ENCODE data around the gene PPEF1.

PPEF1 gene, protein sequence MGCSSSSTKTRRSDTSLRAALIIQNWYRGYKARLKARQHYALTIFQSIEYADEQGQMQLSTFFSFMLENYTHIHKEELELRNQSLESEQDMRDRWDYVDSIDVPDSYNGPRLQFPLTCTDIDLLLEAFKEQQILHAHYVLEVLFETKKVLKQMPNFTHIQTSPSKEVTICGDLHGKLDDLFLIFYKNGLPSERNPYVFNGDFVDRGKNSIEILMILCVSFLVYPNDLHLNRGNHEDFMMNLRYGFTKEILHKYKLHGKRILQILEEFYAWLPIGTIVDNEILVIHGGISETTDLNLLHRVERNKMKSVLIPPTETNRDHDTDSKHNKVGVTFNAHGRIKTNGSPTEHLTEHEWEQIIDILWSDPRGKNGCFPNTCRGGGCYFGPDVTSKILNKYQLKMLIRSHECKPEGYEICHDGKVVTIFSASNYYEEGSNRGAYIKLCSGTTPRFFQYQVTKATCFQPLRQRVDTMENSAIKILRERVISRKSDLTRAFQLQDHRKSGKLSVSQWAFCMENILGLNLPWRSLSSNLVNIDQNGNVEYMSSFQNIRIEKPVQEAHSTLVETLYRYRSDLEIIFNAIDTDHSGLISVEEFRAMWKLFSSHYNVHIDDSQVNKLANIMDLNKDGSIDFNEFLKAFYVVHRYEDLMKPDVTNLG

DNA sequence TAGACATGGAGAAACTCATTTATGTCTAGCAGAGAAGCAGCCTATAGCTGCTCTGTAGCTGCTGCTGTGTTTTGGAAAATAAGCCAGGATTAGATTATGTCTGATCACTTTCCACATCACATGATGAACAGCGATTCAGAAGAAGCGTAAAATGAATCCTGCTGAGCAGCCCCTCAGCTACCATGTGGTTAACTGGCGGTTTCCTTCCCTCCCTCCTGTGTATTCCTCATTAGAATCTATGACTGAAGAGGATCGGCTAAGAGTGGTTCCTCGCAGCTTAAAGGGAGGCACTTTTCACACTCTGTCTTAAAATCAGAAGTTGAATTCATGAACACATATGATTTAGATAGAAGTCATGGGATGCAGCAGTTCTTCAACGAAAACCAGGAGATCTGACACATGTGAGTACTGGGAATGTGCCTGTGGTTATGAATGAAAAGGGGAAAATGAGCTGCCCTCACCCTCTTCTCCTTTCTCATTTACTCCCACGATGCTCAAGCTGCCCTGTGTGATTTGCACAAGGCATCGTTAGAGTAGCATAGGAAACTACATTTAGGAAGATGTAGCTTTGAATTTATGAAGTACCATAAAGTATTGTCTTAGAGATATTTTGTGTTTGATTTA lies at the start of gene PPEF1:
Gene PPEF1 (plus strand): TSS at position 220 of the 624 bp plus-strand sequence. CDS start 136 bp downstream, at position 356.
- DNase-seq = no peak

DNA sequence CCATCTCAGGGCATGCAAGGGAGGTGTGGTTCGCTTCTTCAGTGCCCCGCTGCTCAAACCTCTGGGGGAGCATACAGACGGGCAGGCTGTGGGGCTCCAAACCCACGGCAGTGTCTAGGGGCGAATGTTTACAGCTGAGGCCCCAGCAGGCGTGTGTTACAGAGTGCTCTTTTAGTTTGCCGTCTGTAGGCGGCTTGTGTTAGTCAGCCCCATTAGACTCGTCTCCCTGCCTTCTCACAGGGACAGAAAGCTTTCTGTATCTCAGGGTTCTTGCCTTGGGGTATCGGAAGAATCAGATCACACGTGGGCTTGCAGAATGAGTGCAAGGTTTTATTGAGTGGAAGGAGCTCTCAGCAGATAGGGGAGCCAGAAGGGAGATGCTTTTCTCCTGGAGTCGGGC lies 46.2 kb upstream of the PPEF1 start:
- DNase-seq = no peak

DNA sequence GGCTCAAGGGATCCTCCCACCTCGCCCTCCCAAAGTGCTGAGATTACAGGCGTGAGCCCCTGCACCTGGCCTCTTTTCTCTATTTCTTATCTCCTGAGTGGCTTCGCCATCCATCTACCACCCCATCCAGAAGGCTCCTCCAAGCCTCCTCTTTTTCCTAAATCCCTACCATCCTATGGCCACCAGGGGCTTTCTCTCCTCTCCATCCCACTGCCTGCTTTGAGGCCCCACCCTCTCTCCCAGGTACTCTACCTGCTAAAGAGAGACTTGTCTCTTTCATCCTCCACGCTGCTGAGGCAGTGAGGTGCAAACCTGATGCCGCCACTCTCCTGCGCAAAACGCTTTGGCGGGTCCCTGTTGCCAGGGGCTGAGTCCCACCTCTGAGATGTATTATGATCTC lies 42.5 kb upstream of the PPEF1 start:
- no peak for DNase-seq

DNA sequence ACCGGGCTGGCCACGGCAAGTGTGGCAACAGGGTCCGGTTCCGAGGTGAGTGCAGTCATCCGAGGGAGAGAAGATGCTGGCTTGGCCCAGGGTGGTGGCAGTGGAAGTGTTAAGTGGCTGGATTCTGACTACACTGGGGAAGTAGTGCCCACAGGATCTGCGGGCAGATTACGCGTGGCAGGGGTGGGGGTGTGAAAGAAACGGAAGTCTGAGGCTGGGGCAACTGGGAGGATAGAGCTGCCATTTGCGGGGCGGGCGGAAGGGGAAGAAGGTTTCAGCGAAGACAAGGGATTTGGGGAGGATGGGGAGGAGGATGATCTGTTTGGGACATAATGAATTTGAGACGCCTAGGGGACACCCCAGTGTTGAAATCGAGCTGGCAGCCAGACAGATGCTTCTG lies 40.8 kb upstream of the PPEF1 start:
- no peak for DNase-seq

DNA sequence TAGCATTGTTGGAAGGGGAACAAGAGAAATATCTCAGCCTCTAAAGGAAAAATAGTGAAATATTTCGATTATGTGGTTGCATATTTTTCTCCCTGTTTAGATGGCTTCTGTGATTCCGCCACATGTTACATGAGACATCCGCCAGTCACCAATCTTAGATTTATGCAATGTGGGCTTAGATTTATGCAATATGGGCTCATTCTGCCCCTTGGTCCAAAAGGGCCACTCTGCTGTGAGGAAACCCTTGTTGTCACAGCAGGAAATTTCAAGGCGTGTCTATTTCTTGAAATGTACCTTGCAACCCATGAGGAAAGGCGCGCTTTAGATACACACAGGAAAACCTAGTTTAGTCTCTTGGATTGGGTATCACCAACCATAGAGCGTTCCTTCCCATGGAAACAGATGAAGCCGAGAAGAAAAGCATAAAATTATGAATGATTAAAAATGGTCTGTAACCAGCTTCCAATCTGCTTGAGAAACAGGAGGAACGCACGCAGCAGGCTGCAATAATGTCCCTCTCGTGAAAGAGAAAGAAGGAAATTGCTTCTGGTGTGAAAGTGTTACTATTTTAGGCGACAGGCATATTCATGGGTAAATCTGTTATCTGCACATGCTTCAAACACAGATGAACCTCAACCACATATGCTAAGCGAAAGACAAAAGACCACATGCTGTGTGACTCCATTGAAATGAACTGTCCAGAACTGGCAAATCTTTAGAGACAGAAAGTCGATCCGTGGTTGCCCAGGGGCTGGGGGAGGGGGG lies 39.2 kb upstream of the PPEF1 start:
- DNase-seq = no peak

DNA sequence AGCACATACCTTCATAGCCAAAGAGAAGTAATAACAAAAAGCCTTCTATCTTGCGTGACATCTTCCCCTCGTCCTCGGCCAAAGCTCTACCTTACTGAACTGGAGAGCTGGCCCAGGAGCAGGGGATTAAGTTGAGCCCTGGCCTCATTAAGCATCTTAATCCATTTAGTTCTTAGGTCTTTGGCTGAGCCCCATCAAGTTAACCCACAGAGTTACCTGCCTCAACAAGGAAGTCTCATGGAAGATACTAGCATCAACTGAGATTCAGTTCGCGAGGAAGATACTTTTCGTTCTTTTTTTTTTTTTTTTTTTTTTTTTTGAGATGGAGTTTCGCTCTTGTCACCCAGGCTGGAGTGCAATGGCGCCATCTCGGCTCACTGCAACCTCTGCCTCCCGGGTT lies 35.4 kb upstream of the PPEF1 start, which contains the start of gene RS1:
Gene RS1 (minus strand): TSS at position 101 of the 400 bp plus-strand sequence. CDS start 40 bp downstream, at position 61.
- DNase-seq = no peak

DNA sequence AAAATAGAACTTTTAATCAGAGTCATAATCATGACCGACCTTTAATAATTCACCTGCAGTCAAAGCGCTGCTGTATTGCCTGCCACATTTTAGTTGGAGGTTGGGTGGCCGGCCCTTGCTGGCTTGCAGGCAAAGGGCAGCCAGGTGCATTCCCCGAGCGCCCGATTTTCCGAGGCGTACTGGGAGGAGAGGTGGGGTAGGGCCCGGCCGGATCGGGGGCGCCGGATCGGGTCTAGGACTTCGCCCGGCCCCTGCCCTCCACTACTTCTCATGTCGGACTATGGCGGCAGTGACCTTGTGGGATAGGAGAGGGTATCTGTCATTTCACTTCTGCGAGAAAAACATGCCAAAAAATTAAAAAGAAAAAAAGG lies 33.0 kb upstream of the PPEF1 start:
- no peak for DNase-seq

DNA sequence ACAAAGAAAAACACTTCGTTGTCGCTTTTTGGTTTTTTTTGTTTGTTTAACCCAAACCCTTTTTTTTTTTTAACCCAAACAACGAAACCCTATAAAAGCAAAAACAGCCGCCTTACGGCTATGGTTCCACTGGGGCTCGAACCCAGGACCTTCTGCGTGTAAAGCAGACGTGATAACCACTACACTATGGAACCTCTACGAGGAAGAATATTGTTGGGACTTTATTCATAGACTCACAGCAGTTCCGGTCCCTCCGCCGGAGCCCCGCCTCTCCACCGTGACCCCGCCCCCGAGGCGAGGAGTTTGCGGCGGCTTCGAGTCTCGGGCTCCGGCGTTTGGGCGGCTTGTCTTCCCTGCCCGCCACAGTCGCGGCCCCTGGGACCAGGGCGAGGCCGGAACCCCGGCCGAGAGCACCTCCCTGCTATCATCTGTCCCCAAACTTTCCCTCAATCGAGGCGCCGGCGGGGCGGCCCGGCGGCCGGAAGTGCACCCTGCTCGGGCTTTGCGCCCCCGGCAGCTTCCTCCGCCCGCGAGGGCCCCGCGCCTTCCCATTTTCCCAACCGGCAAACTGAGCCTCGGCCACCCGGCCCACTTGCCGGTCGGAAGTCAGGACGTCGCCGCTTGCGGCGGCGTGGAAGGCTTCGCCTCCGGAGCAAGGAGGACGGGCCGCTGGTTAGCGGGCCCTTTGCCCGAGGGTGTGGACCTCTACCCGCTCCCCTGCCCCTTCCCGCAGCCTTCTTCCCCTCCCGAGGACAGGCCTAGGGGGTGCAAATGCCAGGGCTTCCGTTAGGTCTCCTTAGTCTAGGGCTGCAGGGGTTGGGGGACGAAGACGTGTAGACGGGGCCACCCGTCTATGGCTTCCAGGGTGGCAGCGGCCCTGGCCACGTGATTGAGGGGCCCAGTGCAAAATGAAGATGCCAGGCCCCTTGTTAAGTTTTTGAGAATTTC lies 32.4 kb upstream of the PPEF1 start:
- DNase-seq = peak; percentile 18

DNA sequence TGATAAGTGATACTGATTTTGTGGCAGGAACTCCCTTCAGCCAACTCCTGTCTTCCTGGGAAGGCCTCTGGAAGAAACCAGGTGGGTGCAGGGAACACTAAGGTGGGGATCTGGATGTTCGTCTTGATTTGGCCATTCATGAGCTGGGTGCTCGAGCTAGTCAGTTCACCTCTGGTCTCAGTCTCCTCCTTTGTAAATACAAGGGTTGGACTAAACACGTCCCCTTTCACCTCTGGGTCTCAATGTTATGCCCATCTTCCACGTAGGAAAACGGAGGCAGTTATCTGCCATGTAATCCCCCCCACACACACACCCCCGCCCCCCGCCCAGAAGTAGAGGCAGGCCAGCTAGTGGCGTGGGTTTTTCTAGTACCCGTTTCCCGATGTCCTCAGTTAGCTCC lies 31.4 kb upstream of the PPEF1 start:
- DNase-seq = no peak

DNA sequence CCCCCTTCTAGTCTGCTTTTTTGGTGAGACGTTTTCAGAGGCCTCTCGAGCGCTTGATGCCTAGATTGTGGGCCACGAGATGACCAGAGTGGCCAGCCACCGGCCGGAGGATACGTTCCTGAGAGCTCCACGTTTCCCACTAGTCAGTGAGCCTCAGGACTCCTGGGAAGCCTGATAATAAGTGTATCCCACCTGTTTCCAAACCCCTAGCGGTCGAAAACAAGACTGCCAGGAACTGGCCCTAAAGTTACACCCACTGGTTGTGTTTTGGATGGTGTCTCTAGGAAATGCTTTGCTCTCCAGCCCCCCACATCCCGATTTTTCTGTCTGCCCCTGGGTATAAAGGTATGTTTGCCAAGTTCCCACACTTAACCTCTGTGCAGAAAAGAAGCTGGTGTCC lies 31.0 kb upstream of the PPEF1 start:
- DNase-seq = no peak

DNA sequence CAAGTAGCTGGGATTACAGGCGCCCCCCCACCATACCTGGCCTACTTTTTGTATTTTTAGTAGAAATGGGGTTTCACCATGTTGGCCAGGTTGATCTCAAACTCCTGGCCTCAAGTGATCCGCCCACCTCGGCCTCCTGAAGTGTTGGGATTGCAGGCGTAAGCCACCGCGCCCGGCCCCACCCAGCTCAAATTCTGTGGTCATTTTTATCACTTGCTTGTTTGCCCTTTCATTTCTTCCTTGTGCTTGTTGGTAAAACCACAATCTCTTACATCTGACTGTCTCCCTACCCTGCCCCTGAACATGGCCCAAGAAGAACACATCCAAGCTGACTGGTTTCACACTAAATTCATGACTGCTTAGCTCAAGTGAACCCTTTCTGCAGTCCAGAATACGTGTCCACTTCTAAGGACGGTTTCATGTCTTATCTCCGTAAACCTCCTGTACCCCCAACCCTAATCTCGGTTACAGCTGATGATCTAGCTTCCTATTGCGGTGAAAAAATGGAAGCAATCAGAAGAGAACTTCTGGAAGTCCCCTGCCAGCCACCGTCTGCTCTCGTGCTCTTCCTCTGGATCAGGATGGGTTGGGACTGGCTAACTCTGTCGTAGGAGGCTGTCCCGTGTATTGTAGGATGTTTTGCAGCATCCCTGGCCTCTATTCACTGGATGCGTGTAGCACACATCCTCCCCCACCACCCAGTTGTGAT lies 30.1 kb upstream of the PPEF1 start:
- no peak for DNase-seq

DNA sequence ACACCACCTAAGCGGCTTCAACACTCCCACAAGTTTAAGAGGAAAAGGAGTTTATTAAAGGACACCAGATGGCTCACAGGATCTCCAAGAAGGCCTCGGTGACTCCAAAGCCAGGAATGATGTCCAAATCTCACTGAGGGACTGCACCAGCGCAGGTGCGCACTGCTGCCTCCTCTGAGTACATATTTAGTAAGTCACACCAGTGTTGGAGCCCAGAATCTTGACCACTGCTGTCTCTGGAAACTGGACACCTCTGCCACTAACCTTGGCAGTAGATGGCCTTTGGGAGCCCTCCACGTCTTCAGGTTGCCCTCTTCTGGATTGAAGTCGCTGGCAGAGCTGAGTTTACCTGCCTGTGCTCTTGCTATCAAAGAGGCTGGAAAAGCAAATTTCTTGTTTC lies 25.4 kb upstream of the PPEF1 start:
- DNase-seq = no peak

DNA sequence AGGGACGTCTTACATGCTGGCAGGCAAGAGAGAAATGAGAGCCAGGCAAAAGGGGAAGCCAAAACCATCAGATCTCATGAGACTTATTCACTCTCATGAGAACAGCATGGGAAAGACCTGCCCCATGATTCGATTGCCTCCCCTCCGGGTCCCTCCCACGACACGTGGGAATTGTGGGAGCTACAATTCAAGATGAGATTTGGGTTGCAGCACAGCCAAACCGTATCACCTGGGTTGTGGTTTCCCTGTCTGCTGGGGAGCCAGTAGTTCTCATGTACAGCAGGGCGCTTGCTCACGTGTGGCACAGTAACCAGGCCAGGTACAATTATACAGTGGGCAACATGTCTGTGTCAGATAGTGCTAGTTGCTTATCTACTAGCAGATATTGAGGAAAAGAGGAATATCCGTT lies 24.5 kb upstream of the PPEF1 start:
- no peak for DNase-seq

DNA sequence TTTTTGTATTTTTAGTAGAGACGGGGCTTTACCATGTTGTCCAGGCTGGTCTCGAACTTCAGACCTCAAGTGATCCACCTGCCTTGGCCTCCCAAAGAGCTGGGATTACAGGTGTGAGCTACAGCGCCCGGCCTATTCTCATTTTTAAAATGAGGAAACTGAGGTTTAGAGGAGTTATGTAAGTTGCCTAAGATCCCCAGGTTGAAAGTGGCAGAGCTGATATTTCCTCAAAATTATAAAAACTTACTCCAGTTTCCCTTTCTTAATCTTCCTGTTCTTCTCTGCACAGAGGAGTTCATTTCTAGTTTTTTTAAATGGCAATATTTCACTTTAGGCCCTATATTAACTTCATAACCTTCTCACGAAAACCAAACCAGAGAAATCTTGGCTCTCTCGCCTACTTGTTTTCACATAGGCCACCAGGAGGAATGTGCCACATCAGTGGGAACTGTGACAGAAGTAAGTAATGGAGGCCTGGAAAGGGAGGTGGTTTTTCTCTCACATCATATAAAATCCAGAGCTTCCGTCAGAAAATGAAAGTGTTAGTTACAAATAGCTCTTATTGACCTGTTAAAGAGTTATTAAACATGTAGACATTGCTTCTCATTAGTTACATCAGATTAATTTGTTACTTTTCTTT lies 19.5 kb upstream of the PPEF1 start:
- no peak for DNase-seq

DNA sequence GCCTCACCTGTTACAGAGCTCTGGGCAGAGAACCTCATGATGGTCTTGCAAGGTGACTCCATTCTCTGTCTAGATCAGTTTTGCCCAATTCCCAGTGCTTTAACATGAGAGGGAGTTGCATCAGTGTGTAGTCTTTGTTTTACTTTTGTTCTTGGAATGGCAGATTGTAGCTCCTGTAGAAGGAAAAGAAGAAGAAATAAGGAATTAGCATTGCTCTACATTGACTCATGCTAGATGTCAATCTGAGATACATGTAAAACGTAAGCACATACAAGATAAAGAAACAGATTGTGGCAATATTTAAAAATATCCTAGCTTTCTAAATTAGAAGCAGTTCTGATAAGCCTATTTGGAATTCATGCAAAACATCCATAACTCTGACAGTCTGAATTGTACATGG lies 16.0 kb upstream of the PPEF1 start:
- no peak for DNase-seq

DNA sequence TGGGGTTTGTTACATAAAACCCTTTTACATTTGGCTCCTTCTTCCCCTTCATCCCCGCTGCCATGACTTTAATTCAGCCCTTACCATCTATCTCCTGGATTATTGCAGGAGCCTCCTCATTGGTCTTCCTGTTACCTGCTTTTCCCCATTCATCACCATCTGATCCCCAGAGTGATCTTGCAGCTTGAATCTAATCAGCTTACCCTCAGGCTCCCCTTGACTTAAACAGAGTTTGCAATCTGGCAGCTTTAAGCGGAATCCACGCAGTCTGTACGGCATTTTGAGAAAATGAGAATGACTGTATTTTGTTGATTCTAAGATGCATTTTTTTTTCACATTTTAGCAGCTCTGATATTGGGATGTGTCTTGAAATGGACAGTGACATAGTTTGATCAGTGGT lies 14.9 kb upstream of the PPEF1 start:
- no peak for DNase-seq

DNA sequence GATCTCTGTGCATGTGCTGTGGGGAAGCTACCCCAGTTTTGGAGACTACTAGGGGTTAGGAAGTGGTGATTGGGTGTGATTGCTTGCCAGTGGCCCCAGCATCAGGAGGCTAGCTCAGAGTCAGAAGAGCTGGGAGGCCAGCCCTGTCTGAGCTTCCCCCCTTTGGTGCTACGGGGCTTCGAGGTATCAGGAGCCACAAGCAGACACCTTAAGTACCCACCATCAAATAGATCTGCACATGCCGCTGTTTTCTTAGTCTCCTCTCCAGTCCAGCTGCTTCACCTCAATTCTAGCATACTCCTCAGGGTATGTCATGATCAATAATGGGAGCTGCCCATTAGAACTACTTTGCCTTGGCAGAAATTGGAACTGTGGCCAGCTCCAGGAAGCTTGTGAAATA lies 10.8 kb upstream of the PPEF1 start:
- DNase-seq = no peak

DNA sequence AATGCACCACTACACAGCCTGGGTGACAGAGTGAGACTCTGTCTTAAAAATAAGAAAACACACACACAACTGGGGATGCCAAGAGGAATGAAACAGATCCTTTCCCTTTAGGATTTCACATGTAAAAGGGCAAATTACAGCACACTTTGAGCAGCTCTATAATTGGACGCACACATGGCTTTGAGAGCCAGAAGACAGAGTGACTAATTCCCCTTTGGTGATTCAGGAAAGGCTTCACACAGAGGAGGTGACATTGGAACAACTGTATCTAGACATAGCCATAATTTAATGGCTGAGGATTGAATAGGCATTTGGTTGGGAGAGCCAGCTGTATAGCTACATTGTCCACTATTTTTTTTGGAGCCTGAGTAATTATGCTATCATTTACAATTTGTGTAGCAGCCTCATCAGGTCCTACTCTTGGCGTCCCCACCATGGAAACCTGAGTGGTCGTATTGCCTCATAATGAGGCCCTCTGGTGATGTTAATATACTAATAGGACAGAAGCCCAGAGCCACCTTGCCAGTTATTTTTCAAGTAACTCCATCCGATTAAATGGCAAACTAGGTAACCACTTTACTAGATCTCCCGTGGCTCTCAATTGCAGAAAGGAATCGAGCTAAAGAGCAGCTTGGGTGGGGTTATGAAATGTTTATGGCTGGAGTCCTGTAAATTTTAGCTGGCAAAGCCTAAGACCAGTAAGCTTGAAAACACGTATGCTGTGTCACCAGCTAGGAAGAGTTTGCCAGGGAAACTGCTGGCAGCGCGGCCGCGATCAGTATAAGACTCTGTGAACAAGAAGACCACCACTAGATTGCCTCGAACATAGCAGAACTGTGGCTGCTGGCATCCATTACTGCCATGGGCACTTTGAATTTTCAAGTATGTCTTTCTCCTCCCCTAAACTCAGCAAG lies 8.5 kb upstream of the PPEF1 start:
- DNase-seq = no peak

DNA sequence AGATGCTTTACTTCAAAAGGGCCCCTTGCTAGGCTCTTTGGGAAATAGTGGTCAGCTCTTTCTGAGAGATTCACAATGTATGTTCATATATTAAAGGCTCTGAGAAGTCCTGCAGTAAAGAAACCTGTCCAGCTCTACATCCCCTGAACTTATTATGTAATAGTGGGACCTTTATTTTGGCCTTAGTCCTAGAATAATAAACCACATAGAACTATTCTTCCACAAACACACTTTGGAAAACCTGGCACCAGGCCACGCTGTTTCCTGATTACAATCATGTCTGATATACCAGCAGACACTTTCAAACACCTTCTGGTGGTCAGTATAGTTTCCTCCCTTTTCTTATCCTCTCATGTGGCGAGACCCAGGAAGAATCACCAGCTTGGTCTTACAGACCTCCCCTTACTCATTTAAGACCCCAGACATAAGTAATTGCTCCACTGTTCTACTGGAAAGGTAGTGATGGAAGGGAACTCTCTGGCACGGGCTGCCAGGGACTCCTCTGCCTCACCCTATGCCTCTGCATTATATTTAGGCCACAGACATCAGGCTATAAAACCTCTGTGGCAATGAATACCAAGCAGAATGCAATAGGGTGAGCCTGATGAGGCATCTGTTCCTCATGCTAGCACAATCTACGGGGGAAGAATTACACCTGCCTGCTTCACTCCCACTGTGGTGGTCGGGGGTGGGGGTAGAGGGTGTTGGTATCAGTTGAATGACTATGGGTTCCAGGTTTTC lies 5.7 kb upstream of the PPEF1 start:
- no peak for DNase-seq
